Muscle layer of duodenum (tissue), 2 donors: ENCODE data around the gene DAB2IP.
"Not testable (repeated sequence)": the region's sequence is repeated elsewhere in the genome, so short reads cannot be mapped to it uniquely, and the experiment has no call there.

Experiments used
- H3K27ac ChIP-seq: one replicate; pipeline ENCODE4 v1.7.0; 2013; ENCODE audit warnings: mild to moderate bottlenecking, low read length
- H3K27me3 ChIP-seq: one replicate; pipeline ENCODE4 v1.7.0; 2013; ENCODE audit warnings: low read depth, mild to moderate bottlenecking, control low read depth, low read length
- H3K36me3 ChIP-seq, 2 donors: one replicate each; pipeline ENCODE4 v1.7.0; 2013; ENCODE audit warnings: low read length in 2 of 2, control low read depth in 1 of 2, mild to moderate bottlenecking in 1 of 2; ENCODE audit not compliant: insufficient read depth in 2 of 2, control insufficient read depth in 1 of 2
- H3K4me1 ChIP-seq, 2 donors: one replicate each; pipeline ENCODE4 v1.7.0; 2013; ENCODE audit warnings: low read length in 2 of 2, mild to moderate bottlenecking in 2 of 2, control low read depth in 1 of 2, moderate library complexity in 1 of 2; ENCODE audit not compliant: insufficient read depth in 2 of 2, control insufficient read depth in 1 of 2
- H3K4me3 ChIP-seq, 2 donors: one replicate each; pipeline ENCODE4 v1.7.0; 2013; ENCODE audit warnings: low read length in 2 of 2, low read depth in 1 of 2, mild to moderate bottlenecking in 1 of 2
- H3K9me3 ChIP-seq, 2 donors: one replicate each; pipeline ENCODE4 v1.7.0; 2013; ENCODE audit warnings: low read length in 2 of 2, control low read depth in 1 of 2, mild to moderate bottlenecking in 1 of 2; ENCODE audit not compliant: control insufficient read depth in 1 of 2
- donor health status: healthy.

The DAB2IP gene

DNA sequence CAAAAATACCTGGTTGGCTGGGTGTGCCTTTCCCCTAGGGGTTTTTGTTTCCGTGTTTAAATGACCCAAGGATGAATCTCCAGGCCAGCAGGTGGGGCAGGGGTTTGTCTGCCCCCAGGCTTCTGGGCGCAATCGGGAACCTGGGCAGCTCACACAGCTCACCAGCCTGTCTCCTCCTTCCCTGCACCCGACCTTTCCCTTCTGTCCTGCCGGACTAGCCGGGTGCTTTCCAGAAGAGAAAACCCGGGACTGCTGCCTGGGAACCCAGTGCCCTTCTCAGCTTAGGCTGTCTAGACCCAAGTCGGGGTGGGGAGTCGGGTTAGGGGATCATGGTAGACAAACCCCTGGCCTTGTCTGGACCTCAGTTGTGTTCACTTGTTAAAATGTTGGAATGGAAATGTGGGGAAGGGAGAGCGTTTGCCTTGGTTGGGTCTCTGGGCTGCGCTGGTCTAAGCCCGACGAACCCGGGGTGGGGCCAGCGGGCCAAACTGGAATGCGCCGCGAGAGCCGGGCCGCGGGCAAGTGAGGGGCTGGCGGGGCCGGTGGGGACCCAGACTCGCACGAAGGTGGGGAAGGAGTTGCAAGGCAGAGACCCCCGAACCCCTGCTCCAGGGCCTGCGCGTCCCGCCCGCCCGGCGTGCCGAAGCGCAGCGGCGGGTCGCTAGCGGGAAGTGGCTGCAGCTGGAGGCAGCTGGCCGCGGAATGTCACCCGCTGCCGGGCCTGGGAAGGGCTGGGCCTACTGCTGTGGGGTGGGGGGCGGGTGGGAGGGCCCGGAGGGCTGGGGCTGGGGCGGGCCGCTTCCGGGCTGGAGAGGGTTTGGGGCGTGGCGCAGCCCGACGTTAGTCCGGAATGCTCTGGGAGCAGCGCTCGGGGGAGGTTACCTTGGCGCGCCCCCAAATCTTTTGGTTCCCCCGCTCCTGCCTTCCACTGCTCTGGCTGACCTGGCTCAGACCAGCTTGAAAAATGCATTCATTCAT is 84.6 kb downstream of the DAB2IP start:
- Histone ChIP-seq H3K4me3 (peak overlapping the region; percentile 50 to 56), H3K4me1 (peaks cover 40 to 64% of the 10 kb centered on the region in 2 donors), H3K36me3 (no peaks in the 10 kb centered on the region), H3K9me3 (no peaks in the 10 kb centered on the region), H3K27ac (peak overlapping the region; percentile 84), H3K27me3 (no peaks in the 10 kb centered on the region)

- peak overlapping the region; percentile 19 to 56 for H3K4me3 ChIP-seq
- peaks cover 38 to 64% of the 10 kb centered on the region in 2 donors for H3K4me1 ChIP-seq
- peak overlapping the region; percentile 84 for H3K27ac ChIP-seq
Observed at GRCh38 chr9:121736934-121737462, 85.6 kb downstream of the DAB2IP start.

GRCh38 chr9:121737481-121737931 is 86.1 kb downstream of the DAB2IP start:
- Histone ChIP-seq H3K4me1 (peaks cover 39 to 69% of the 10 kb centered on the region in 2 donors), H3K4me3 (peak overlapping the region; percentile 19 to 56), H3K27me3 (no peaks in the 10 kb centered on the region), H3K27ac (peak overlapping the region; percentile 84), H3K36me3 (no peaks in the 10 kb centered on the region), H3K9me3 (no peaks in the 10 kb centered on the region)

More at GRCh38 chr9:121736934-121737462, 85.6 kb downstream of the DAB2IP start:
- Histone ChIP-seq H3K9me3 (no peaks in the 10 kb centered on the region), H3K36me3 (no peaks in the 10 kb centered on the region), H3K27me3 (no peaks in the 10 kb centered on the region)

DNA sequence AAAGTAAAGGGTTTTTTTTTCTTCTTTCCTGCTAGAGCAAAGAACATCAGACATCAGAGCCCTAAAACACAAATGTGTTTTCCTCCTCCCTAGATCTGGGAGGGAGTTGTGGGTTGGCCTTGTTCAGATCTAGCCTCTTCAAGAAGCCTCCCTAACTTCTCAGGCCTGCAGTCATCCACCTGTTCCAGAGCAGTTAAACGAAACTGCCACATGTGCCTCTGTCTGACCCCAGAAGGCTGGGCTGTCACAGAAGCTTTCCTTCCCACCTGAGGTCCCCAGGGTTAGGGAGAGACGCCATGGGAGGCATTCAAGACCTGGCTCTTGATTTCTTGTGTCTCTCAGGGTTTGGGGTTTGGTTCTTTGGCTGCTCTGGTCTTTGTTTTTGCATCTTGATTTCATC is 87.0 kb downstream of the DAB2IP start:
- Histone ChIP-seq H3K4me1 (peaks cover 38 to 78% of the 10 kb centered on the region in 2 donors), H3K36me3 (no peaks in the 10 kb centered on the region), H3K27ac (peak overlapping the region; percentile 41), H3K4me3 (no peak overlapping the region), H3K27me3 (no peaks in the 10 kb centered on the region), H3K9me3 (no peaks in the 10 kb centered on the region)

DNA sequence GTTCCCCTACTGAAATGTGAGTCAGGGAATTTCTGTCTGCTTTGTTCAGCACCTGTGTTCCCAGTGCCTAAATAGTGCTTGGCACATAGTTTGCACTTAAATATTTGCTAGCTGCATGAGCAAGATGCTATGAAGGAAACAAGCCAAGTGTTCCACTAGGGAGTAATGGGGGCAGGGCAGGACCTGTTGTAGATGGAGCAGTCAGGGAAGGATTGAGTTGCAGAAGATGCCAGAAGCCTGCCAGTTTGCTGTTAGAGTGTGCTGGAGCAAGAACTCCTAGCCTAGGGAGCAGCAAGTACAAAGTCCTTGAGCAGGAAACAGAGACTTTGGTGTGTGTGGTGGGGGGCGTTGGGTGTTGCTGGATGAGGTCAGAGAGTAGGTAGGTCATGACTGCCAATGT is 87.5 kb downstream of the DAB2IP start:
- H3K4me1 ChIP-seq: peaks cover 38 to 78% of the 10 kb centered on the region in 2 donors
- H3K36me3 ChIP-seq: no peaks in the 10 kb centered on the region
- no peaks in the 10 kb centered on the region for H3K27me3 ChIP-seq
- peak overlapping the region; percentile 41 for H3K27ac ChIP-seq
- no peak overlapping the region for H3K4me3 ChIP-seq
- no peaks in the 10 kb centered on the region for H3K9me3 ChIP-seq

GRCh38 chr9:121739971-121740370 is 88.5 kb downstream of the DAB2IP start:
- Histone ChIP-seq H3K4me3 (no peak overlapping the region), H3K27me3 (no peaks in the 10 kb centered on the region), H3K9me3 (no peaks in the 10 kb centered on the region), H3K36me3 (no peaks in the 10 kb centered on the region), H3K27ac (peak overlapping the region; percentile 41), H3K4me1 (peaks cover 44 to 80% of the 10 kb centered on the region in 2 donors)

DNA sequence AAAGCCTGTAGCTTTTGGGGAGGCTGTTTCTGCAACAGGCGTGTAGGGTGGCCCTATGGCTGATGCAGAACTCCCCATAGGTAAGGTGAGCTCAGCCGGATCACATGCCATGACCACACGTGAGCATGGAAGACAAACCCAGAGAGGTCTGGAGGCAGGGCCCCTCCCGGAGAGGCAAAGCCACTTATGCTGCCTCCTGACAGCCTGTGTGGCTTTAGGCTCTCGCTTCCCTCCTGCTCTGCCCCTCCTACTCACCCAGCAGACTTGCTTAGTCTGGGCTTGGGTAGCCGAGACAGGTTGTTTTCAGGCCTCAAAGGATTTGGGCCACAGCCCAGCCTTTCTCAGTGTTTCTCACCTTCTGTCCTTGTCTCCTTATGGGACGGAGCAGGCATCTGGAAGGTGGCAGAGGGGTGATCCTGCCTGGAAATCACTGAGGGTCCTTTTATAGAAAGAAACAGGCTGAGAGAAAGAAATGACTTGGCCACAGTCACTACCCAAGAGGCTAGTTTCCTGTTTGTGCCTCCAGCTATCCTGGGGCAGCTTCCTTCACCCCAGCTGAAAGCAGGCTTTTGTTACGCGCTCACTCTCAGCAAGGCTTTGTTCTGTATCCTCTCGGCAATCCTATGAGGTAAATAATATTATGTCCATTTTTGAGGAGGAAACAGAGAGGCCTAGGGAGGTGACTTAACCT is 89.9 kb downstream of the DAB2IP start:
- Histone ChIP-seq H3K4me3 (no peak overlapping the region), H3K9me3 (no peaks in the 10 kb centered on the region), H3K27ac (no peak overlapping the region), H3K27me3 (no peaks in the 10 kb centered on the region), H3K4me1 (peaks cover 37 to 79% of the 10 kb centered on the region in 2 donors), H3K36me3 (no peaks in the 10 kb centered on the region)

DNA sequence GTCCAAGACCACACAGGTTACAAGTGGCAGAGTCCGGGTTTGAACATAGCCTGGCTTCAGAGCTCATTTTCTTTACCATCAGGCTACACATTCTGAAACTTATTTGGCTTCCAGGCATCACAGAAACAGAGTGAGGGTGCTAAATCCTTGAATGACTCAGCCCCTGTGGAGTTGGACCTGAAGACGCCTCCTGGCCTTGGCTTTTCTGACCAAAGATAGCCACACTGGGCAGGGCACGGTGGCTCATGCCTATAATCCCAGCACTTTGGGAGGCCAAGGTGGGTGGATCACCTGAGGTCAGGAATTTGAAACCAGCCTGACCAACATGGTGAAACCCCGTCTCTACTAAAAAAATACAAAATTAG is 90.5 kb downstream of the DAB2IP start:
- H3K27ac ChIP-seq, H3K9me3 ChIP-seq, H3K27me3 ChIP-seq, H3K4me3 ChIP-seq, H3K36me3 ChIP-seq: not testable (repeated sequence)
- peaks cover 33 to 82% of the 10 kb centered on the region in 2 donors for H3K4me1 ChIP-seq

DNA sequence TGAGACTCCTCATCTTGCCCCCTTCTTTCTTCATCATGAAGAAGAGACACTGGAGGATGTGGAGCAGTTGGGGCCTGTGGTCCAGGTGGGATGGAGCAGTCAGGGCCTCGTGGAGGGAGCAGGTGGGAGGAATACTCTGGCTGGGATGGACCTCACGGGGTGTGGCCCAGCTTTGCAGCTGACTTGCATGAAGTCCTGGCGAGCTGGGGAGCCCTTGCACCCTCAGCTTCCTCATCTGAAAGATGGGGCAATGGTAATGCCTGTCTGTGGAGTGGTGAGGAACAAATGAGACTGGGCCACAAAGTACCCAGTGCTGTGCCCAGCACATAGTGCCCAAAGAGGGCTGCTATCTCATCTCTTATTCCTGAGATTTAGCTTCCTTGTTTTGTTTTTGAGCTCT is 91.5 kb downstream of the DAB2IP start:
- no peaks in the 10 kb centered on the region for H3K27me3 ChIP-seq
- H3K4me3 ChIP-seq: peak overlapping the region; percentile 69 to 74
- peaks cover 28 to 74% of the 10 kb centered on the region in 2 donors for H3K4me1 ChIP-seq
- H3K9me3 ChIP-seq: no peaks in the 10 kb centered on the region
- peak overlapping the region; percentile 90 for H3K27ac ChIP-seq
- H3K36me3 ChIP-seq: no peaks in the 10 kb centered on the region

- no peaks in the 10 kb centered on the region for H3K9me3 ChIP-seq
- peaks cover 34 to 71% of the 10 kb centered on the region in 2 donors for H3K4me1 ChIP-seq
- H3K4me3 ChIP-seq: peak overlapping the region; percentile 69 to 74
- H3K27me3 ChIP-seq: no peaks in the 10 kb centered on the region
- peak overlapping the region; percentile 90 for H3K27ac ChIP-seq
- no peaks in the 10 kb centered on the region for H3K36me3 ChIP-seq
Observed at GRCh38 chr9:121743441-121744001, 92.1 kb downstream of the DAB2IP start.
